ENCODE data around the gene HNF1A.
"Not testable (repeated sequence)": the region's sequence is repeated elsewhere in the genome, so short reads cannot be mapped to it uniquely, and the experiment has no call there.

Gene HNF1A

GRCh38 chr12:120978296-120979219, at the start of gene HNF1A:
TSS of gene HNF1A (plus strand) at chr12:120978543. CDS start at chr12:120978769, 226 bp downstream.
- DNase-seq (ENCODE audit: low read depth): no peak

GRCh38 chr12:120928864-120929652, 49.3 kb upstream of the HNF1A start:
- no peak for DNase-seq (ENCODE audit: low read depth)

- DNase-seq (ENCODE audit: low read depth): no peak
Measured at GRCh38 chr12:120930032-120930431, 48.3 kb upstream of the HNF1A start.

GRCh38 chr12:120932058-120932457, 46.3 kb upstream of the HNF1A start:
- DNase-seq (ENCODE audit: low read depth): no peak

GRCh38 chr12:120932956-120933526, 45.3 kb upstream of the HNF1A start:
- DNase-seq (ENCODE audit: low read depth): no peak

- DNase-seq (ENCODE audit: low read depth): no peak
Measured at GRCh38 chr12:120933786-120934185, 44.6 kb upstream of the HNF1A start.

- no peak for DNase-seq (ENCODE audit: low read depth)
Measured at GRCh38 chr12:120936197-120936596, 42.1 kb upstream of the HNF1A start.

- no peak for DNase-seq (ENCODE audit: low read depth)
Measured at GRCh38 chr12:120938496-120938895, 39.8 kb upstream of the HNF1A start.

GRCh38 chr12:120939523-120939922, 38.8 kb upstream of the HNF1A start:
- DNase-seq (ENCODE audit: low read depth): no peak

- no peak for DNase-seq (ENCODE audit: low read depth)
Measured at GRCh38 chr12:120940006-120940405, 38.3 kb upstream of the HNF1A start.

GRCh38 chr12:120940799-120941198, 37.5 kb upstream of the HNF1A start:
- DNase-seq (ENCODE audit: low read depth): no peak

- DNase-seq (ENCODE audit: low read depth): no peak
Measured at GRCh38 chr12:120941412-120941811, 36.9 kb upstream of the HNF1A start.

- no peak for DNase-seq (ENCODE audit: low read depth)
Measured at GRCh38 chr12:120941846-120942405, 36.4 kb upstream of the HNF1A start.

- no peak for DNase-seq (ENCODE audit: low read depth)
Measured at GRCh38 chr12:120943482-120943881, 34.9 kb upstream of the HNF1A start.

- peak; percentile 59 for DNase-seq (ENCODE audit: low read depth)
Measured at GRCh38 chr12:120944645-120945217, 33.6 kb upstream of the HNF1A start.

GRCh38 chr12:120945516-120945915, 32.8 kb upstream of the HNF1A start:
- not testable (repeated sequence) for DNase-seq (ENCODE audit: low read depth)

- not testable (repeated sequence) for DNase-seq (ENCODE audit: low read depth)
Measured at GRCh38 chr12:120950260-120950799, 28.0 kb upstream of the HNF1A start.

GRCh38 chr12:120950807-120951206, 27.5 kb upstream of the HNF1A start:
- DNase-seq (ENCODE audit: low read depth): no peak

- DNase-seq (ENCODE audit: low read depth): no peak
Measured at GRCh38 chr12:120955232-120955631, 23.1 kb upstream of the HNF1A start.

- DNase-seq (ENCODE audit: low read depth): no peak
Measured at GRCh38 chr12:120956579-120957300, 21.6 kb upstream of the HNF1A start.
